Measurements from ENCODE around the gene SH2D7. TPM values are rescaled to one million over a fixed set of nuclear protein-coding genes. Genes with fewer than 3 reads are reported as not detected.

SH2D7 gene
- total and polyA plus RNA-seq, 2 donors (not counting 1 experiment from before 2014, with no cell fraction given): not detected

DNA sequence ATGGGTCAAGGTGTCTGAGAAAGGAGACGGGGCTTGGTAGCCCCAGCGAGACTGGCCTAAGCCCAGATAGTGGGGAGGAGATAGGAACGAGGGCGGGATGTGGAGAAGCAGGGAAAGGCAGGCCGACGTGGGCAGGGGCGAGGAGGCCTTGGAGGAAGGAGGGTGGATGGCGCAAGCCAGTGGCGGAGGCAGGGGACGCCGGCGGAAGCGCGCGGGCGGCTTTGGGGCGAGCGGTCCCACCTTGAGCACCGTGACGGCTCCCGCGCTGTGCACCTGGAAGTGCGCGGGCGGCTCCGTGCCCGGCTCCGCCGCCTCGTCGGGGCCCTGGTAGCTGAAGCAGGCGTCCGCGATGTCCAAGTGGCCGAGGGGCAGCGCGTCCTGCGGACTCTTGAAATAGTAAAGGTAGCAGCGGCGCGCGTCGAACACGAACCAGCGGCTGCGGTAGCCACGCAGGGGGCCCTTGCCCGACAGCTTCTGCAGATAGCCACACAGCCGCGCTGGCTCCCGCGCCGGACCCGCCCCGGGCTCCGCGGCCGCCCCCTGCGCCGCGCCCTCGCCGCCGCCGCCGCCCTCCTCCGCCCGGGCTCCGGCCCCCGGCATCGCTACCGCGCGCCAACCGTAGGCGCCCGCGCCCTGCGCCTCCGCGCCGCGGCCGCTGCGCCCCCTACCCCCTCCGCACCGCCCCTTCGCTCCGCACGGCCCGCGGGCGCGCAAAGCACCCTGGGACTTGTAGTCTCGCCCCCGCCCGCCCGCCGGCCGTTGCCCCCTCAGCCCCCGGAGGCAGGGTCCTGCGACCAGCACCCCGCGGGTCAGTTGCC is 15.1 kb upstream of the SH2D7 start, which contains the start of gene TBC1D2B:
Gene TBC1D2B (minus strand): TSS at position 659 of the 818 bp plus-strand sequence. CDS start 59 bp downstream, at position 600.
- Histone ChIP-seq H4K20me1 (ENCODE audit: control insufficient read depth, insufficient read depth, low read length, poor library complexity, severe bottlenecking) (peaks cover 4% of the 10 kb centered on the region), H3K9me3 (ENCODE audit: control extremely low read depth in 1 of 3, control insufficient read depth in 2 of 3, insufficient read depth in 1 of 3, low read length in 2 of 3) (no peaks in the 10 kb centered on the region), H3K4me2 (replicated peaks; ENCODE audit: low read depth, low read length, poor library complexity, severe bottlenecking) (peak within 1 kb of the TSS; percentile 96), H3K36me3 (replicated peaks in 1 of 2; ENCODE audit: control extremely low read depth in 1 of 2, control insufficient read depth in 1 of 2, extremely low read depth in 1 of 2, insufficient read depth in 2 of 2, low read length in 1 of 2) (no peaks in the 10 kb centered on the region), H3K79me2 (ENCODE audit: control insufficient read depth, insufficient read depth, low read length) (peaks cover 23% of the 10 kb centered on the region), H3K9ac (ENCODE audit: low read length) (peak within 1 kb of the TSS; percentile 67), H3K27me3 (replicated peaks in 1 of 4; ENCODE audit: control extremely low read depth in 1 of 4, control insufficient read depth in 3 of 4, insufficient read depth in 4 of 4, low read length in 3 of 4) (no peaks in the 10 kb centered on the region), H3K27ac (ENCODE audit: low read length in 2 of 2) (peak within 1 kb of the TSS in 1 of 2 donors; percentile 1), H2AFZ (ENCODE audit: insufficient read depth, low read depth, low read length, poor library complexity, severe bottlenecking) (peak within 1 kb of the TSS; percentile 85), H3K4me1 (ENCODE audit: control insufficient read depth in 2 of 2, insufficient read depth in 2 of 2, low read length in 2 of 2) (peaks cover 17 to 22% of the 10 kb centered on the region in 2 donors), H3K4me3 (ENCODE audit: control extremely low read depth in 1 of 5, extremely low read depth in 1 of 5, insufficient read depth in 1 of 5, low read depth in 2 of 5, low read length in 4 of 5) (peak within 1 kb of the TSS; percentile 76 to 89 (median 79))
- under 1% methylated on average over 100 of the region's 104 CpGs for WGBS (ENCODE audit: insufficient coverage)
- POLR2A ChIA-PET: no interaction called here
- Mint-ChIP-seq H3K4me3 (peak within 1 kb of the TSS; percentile 93), H3K27me3 (no peaks in the 10 kb centered on the region), H3K4me1 (peaks cover 26% of the 10 kb centered on the region), H3K9me3 (ENCODE audit: insufficient read depth) (no peaks in the 10 kb centered on the region), H3K27ac (peak within 1 kb of the TSS; percentile 89)
- TF ChIP-seq, protein P1, sequence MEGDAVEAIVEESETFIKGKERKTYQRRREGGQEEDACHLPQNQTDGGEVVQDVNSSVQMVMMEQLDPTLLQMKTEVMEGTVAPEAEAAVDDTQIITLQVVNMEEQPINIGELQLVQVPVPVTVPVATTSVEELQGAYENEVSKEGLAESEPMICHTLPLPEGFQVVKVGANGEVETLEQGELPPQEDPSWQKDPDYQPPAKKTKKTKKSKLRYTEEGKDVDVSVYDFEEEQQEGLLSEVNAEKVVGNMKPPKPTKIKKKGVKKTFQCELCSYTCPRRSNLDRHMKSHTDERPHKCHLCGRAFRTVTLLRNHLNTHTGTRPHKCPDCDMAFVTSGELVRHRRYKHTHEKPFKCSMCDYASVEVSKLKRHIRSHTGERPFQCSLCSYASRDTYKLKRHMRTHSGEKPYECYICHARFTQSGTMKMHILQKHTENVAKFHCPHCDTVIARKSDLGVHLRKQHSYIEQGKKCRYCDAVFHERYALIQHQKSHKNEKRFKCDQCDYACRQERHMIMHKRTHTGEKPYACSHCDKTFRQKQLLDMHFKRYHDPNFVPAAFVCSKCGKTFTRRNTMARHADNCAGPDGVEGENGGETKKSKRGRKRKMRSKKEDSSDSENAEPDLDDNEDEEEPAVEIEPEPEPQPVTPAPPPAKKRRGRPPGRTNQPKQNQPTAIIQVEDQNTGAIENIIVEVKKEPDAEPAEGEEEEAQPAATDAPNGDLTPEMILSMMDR (IDR thresholded peaks at IDR 0.05): peak; percentile 12
- TF ChIP-seq EZH2 (IDR thresholded peaks at IDR 0.05; ENCODE audit: borderline replicate concordance, insufficient read depth, low read depth, low read length, poor library complexity, severe bottlenecking): no peak
- CTCF ChIA-PET: interaction anchor here (0.9 kb wide), 1 partner anchor 118 kb away, joined by 3 read pairs; no protein-coding TSS in a partner anchor
- peak; percentile 76 for DNase-seq
- peak; percentile 94 for ATAC-seq (ENCODE audit: low read depth)
- intact Hi-C loops (cut with micrococcal nuclease): loop anchor here (1.0 to 5.0 kb wide), 4 partner anchors 20 to 890 kb away; partner anchors contain the start of gene PSMA4

DNA sequence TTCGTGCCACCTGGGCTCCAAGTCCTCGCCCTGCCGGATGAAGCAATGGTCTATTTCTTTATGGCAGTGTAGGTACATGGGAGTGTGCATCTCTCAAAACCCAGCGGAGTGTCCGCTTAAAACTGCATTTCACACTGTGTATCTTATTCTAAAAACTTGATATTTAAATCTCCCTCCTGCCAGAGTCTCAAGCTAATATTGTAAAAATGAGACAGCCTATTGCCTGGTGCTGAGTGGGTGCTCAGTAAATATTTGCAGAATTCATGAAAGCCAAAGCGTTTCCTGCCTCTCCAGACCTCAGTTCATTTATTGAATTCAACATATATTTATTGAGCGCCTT is 14.5 kb upstream of the SH2D7 start:
- WGBS (ENCODE audit: insufficient coverage): 0% methylated on average over 2 of the region's 7 CpGs
- peaks cover 20% of the 10 kb centered on the region for H3K79me2 ChIP-seq (ENCODE audit: control insufficient read depth, insufficient read depth, low read length)
- H2AFZ ChIP-seq (ENCODE audit: insufficient read depth, low read depth, low read length, poor library complexity, severe bottlenecking): peak overlapping the region; percentile 44
- H3K4me3 ChIP-seq (ENCODE audit: control extremely low read depth in 1 of 5, extremely low read depth in 1 of 5, insufficient read depth in 1 of 5, low read depth in 2 of 5, low read length in 4 of 5): peak overlapping the region in 4 of 5 experiments; percentile 39 to 63 (median 52)
- H3K4me1 ChIP-seq (ENCODE audit: control insufficient read depth in 2 of 2, insufficient read depth in 2 of 2, low read length in 2 of 2): peaks cover 17 to 22% of the 10 kb centered on the region in 2 donors
- intact Hi-C loops (cut with micrococcal nuclease): loop anchor here (1.0 to 5.0 kb wide), 4 partner anchors 21 to 891 kb away; partner anchors contain the start of gene PSMA4
- H3K9me3 Mint-ChIP-seq (ENCODE audit: insufficient read depth): no peaks in the 10 kb centered on the region
- H4K20me1 ChIP-seq (ENCODE audit: control insufficient read depth, insufficient read depth, low read length, poor library complexity, severe bottlenecking): peaks cover 4% of the 10 kb centered on the region
- H3K9me3 ChIP-seq (ENCODE audit: control extremely low read depth in 1 of 3, control insufficient read depth in 2 of 3, insufficient read depth in 1 of 3, low read length in 2 of 3): no peaks in the 10 kb centered on the region
- H3K27me3 ChIP-seq (replicated peaks in 1 of 4; ENCODE audit: control extremely low read depth in 1 of 4, control insufficient read depth in 3 of 4, insufficient read depth in 4 of 4, low read length in 3 of 4): no peaks in the 10 kb centered on the region
- no peak for DNase-seq
- H3K27me3 Mint-ChIP-seq: no peaks in the 10 kb centered on the region
- H3K4me2 ChIP-seq (replicated peaks; ENCODE audit: low read depth, low read length, poor library complexity, severe bottlenecking): peak overlapping the region; percentile 96
- TF ChIP-seq EZH2 (IDR thresholded peaks at IDR 0.05; ENCODE audit: borderline replicate concordance, insufficient read depth, low read depth, low read length, poor library complexity, severe bottlenecking): no peak
- TF ChIP-seq, protein P1 (IDR thresholded peaks at IDR 0.05): no peak
- H3K4me1 Mint-ChIP-seq: peaks cover 21% of the 10 kb centered on the region
- H3K27ac Mint-ChIP-seq: peak overlapping the region; percentile 68
- H3K4me3 Mint-ChIP-seq: peak overlapping the region; percentile 88
- no peak for ATAC-seq (ENCODE audit: low read depth)
- POLR2A ChIA-PET: no interaction called here
- H3K9ac ChIP-seq (ENCODE audit: low read length): peak overlapping the region; percentile 61
- no peaks in the 10 kb centered on the region for H3K36me3 ChIP-seq (replicated peaks in 1 of 2; ENCODE audit: control extremely low read depth in 1 of 2, control insufficient read depth in 1 of 2, extremely low read depth in 1 of 2, insufficient read depth in 2 of 2, low read length in 1 of 2)
- no peak overlapping the region for H3K27ac ChIP-seq (ENCODE audit: low read length in 2 of 2)
- CTCF ChIA-PET: interaction anchor here (0.9 kb wide), 1 partner anchor 118 kb away, joined by 3 read pairs; no protein-coding TSS in a partner anchor

Measured in B cell (primary cell).